ENCODE data around the gene NLRC5. TPM values are rescaled to one million over a fixed set of nuclear protein-coding genes. Genes with fewer than 3 reads are reported as not detected.

The NLRC5 gene
- total RNA-seq, 2 donors from 2014 or later: 78.1 to 79.7 TPM

GRCh38 chr16:56944954-56945839 lies 44.2 kb upstream of the NLRC5 start:
- H3K9me3 ChIP-seq: no peaks in the 10 kb centered on the region
- H3K4me1 ChIP-seq: no peaks in the 10 kb centered on the region
- no peak for DNase-seq
- H3K27ac ChIP-seq: no peak overlapping the region
- peaks cover 36% of the 10 kb centered on the region for H3K36me3 ChIP-seq
- no peaks in the 10 kb centered on the region for H3K27me3 ChIP-seq
- peak overlapping the region in 1 of 2 donors; percentile 10 for H3K9ac ChIP-seq (ENCODE audit: low read depth in 2 of 2, low read length in 2 of 2)
- TF ChIP-seq CTCF (IDR thresholded peaks at IDR 0.05): no peak
- H3K4me3 ChIP-seq: no peak overlapping the region
- intact Hi-C loops (cut with DNase I): no loop called here

DNA sequence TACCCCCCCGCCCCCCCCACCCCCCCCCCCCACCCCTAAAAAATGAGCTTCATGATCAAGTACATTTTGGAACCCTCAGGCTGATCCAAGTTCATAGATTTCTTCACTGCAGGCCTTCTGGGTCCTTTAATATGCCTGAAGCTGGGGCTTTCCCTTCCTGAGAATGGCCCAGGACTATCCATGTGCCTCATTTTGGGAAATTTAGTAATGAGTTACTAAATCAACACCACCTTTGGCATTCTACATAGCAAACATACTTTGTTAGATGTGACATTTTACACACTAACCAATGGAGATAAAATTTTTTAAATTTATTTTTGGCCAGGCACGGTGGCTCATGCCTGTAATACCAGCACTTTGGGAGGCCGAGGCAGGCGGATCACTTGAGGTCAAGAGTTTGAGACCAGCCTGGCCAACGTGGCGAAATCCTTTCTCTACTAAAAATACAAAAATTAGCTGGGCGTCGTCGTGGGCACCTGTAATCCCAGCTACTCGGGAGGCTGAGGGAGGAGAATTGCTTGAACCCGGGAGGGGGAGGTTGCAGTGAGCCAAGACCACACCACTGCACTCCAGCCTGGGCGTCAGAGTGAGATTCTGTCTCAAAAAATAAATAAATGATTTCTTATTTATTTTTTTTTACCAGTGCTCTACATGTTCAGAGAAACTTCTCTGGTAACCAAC lies 43.4 kb upstream of the NLRC5 start:
- no peak overlapping the region for H3K9ac ChIP-seq (ENCODE audit: low read depth in 2 of 2, low read length in 2 of 2)
- H3K4me1 ChIP-seq: no peaks in the 10 kb centered on the region
- no peak overlapping the region for H3K27ac ChIP-seq
- peaks cover 28% of the 10 kb centered on the region for H3K36me3 ChIP-seq
- no peaks in the 10 kb centered on the region for H3K27me3 ChIP-seq
- intact Hi-C loops (cut with DNase I): no loop called here
- TF ChIP-seq CTCF (IDR thresholded peaks at IDR 0.05): no peak
- no peak for DNase-seq
- no peaks in the 10 kb centered on the region for H3K9me3 ChIP-seq
- H3K4me3 ChIP-seq: no peak overlapping the region

GRCh38 chr16:56946767-56947603 lies 42.4 kb upstream of the NLRC5 start:
- Histone ChIP-seq H3K9me3 (no peaks in the 10 kb centered on the region), H3K27ac (no peak overlapping the region), H3K36me3 (peaks cover 18% of the 10 kb centered on the region), H3K9ac (ENCODE audit: low read depth in 2 of 2, low read length in 2 of 2) (no peak overlapping the region), H3K4me1 (no peaks in the 10 kb centered on the region), H3K4me3 (no peak overlapping the region), H3K27me3 (no peaks in the 10 kb centered on the region)
- no peak for DNase-seq
- TF ChIP-seq CTCF (IDR thresholded peaks at IDR 0.05): no peak
- intact Hi-C loops (cut with DNase I): no loop called here

- DNase-seq: no peak
- H3K4me1 ChIP-seq: no peaks in the 10 kb centered on the region
- H3K27ac ChIP-seq: no peak overlapping the region
- no peak for TF ChIP-seq CTCF (IDR thresholded peaks at IDR 0.05)
- no peaks in the 10 kb centered on the region for H3K9me3 ChIP-seq
- no peaks in the 10 kb centered on the region for H3K27me3 ChIP-seq
- intact Hi-C loops (cut with DNase I): no loop called here
- H3K9ac ChIP-seq (ENCODE audit: low read depth in 2 of 2, low read length in 2 of 2): no peak overlapping the region
- H3K36me3 ChIP-seq: peaks cover 12% of the 10 kb centered on the region
- H3K4me3 ChIP-seq: no peak overlapping the region
Observed at GRCh38 chr16:56947604-56947995, 41.8 kb upstream of the NLRC5 start.

DNA sequence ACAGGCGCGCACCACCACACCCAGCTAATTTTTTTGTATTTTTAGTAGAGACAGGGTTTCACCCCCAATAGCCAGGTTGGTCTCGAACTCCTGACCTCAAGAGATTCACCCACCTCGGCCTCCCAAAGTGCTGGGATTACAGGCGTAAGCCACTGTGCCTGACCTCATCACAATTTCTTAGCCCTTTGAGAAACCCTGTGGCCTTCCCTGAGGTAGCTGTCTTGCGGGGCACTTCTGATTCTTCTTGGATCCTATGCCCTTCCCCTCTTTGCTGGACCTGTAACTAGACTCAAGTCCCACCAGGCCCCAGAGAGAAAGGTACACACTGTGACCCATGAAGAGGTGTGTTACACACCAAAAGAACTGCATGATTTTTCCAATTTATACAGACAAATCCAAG lies 41.1 kb upstream of the NLRC5 start:
- Histone ChIP-seq H3K27me3 (no peaks in the 10 kb centered on the region), H3K4me1 (no peaks in the 10 kb centered on the region), H3K9ac (ENCODE audit: low read depth in 2 of 2, low read length in 2 of 2) (no peak overlapping the region), H3K27ac (no peak overlapping the region), H3K4me3 (no peak overlapping the region), H3K36me3 (peaks cover 6% of the 10 kb centered on the region), H3K9me3 (no peaks in the 10 kb centered on the region)
- DNase-seq: no peak
- intact Hi-C loops (cut with DNase I): no loop called here
- no peak for TF ChIP-seq CTCF (IDR thresholded peaks at IDR 0.05)
